NOMO-1 (cell line): ENCODE measurements around the gene ACP7.
"Not testable (repeated sequence)": the region's sequence is repeated elsewhere in the genome, so short reads cannot be mapped to it uniquely, and the experiment has no call there.

Experiments used
- DNase-seq, 2 experiments: peaks; one replicate each; lab custom pipeline; 2025; ENCODE audit not compliant: unreplicated experiment in 2 of 2; lab: John Stamatoyannopoulos, UW

The ACP7 gene, protein sequence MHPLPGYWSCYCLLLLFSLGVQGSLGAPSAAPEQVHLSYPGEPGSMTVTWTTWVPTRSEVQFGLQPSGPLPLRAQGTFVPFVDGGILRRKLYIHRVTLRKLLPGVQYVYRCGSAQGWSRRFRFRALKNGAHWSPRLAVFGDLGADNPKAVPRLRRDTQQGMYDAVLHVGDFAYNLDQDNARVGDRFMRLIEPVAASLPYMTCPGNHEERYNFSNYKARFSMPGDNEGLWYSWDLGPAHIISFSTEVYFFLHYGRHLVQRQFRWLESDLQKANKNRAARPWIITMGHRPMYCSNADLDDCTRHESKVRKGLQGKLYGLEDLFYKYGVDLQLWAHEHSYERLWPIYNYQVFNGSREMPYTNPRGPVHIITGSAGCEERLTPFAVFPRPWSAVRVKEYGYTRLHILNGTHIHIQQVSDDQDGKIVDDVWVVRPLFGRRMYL

GRCh38 chr19:39083983-39084731, at the start of gene ACP7:
Gene ACP7 (plus strand): TSS chr19:39084368. CDS start chr19:39085270, 902 bp downstream.
- DNase-seq: no peak

GRCh38 chr19:39036581-39036980, 47.6 kb upstream of the ACP7 start:
- DNase-seq: no peak

DNA sequence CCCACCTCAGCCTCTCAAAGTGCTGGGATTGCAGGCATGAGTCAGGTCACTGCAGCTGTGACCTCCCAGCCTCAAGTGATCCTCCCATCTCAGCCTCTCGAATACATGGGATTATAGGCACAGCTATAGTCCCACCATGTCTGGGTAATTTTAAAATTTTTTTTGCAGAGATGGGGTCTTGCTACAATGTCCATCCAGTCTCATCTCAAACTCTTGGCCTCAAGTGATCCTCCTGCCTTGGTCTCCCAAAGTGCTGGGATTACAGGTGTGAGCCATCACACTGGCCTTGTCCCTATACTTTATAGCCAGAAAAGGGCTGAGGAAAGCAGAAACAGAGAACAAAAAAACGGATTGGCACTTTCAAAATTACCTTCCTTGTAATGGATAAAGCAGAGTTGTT, 47.0 kb upstream of the ACP7 start:
- DNase-seq: no peak

- DNase-seq: peak; percentile 15 to 17
Observed at GRCh38 chr19:39038098-39038497, 46.1 kb upstream of the ACP7 start.

DNA sequence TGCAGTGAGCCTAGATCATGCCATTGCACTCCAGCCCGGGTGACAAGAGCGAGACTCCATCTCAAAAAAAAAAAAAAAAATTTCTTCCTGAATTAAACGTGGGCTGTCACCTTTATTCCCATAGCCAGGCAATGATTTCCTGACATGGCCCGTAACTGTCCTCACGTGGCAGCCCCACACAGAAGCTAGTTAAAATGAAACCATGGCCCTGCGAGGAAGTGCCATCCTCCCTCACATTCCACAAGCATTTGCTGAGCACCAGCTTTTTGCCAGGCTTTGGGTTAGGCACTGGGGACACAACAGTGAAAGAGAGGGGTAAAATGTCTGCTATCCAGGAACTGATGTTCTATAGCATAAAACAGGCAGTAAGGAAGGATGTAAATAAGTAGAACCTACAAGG, 38.7 kb upstream of the ACP7 start:
- no peak for DNase-seq

DNA sequence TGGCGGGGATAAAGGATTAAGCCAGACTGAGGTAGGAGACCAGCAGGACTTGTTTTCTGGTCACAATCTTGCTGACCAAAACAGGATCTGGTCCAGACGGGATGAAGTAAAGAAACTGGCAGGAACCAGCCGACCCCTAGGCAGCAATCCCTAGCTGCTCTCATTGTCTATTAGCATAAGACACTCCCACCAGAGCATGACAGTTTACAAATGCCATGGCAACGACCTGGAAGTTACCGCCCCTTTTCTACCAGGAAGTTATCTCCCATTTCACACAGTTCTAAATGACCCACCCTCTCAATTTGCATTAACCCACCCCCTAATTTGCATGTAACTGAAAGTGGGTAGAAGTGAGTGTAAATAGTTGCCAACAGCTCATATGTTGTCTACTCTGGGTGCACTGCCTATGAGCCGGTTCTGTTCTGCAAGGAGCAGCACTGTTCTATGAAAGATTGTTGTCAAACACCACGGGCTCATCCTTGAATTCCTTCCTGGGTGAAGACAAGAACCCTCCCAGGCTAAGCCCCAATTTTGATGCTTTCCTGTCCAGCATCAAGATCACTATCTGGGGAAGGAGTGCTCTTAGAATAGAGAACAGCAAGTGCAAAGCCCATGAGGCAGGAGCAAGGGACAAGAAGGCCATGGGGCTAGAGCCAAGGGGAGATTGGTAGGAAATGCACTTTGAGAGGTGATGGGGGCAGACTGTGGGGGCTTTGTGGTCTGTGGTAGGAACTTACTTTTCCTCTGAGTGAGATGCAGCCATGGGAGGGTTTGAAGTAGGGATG, 37.9 kb upstream of the ACP7 start:
- peak in 1 of 2 experiments; percentile 18 for DNase-seq

DNA sequence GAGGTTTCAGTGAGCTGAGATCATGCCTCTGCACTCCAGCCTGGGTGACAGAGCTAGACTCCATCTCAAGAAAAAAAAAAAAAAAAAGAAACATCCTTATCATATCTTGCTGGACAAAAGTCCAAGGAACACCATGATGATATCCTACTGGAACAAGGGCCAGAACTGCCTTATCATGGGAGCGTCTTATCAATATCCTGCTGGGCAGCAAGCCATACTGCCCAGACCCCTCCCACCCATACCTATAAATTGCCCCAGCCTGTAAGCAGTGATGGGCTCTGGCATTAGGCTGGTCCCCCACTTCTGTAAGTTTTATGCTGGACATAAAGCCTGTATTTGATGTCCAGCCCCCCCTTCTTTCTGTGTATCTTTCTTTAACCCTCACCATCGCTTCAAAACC, 37.1 kb upstream of the ACP7 start:
- no peak for DNase-seq

DNA sequence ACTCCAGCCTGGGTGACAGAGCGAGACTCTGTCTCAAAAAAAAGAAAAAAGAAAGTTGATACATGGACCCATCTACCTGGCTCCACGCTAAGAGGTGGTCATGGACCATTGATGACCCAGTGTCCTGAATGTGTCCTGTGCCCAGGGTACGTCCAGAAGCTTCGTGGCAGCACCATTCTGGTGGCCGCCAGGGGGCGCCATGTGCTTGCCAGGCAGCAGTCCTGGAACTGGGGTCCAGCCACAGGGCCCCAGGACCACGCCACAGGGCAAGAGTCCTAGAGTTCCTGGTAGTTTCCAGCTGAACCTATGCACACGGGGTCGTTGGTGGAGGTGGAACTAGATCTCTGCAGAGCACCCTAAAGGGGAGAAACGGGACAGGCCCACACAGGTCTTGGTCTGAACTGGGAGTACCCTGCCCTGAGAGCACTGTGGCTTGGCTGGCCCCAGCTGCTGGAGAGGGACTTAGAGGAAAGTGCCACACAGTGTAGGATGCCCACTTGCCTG, 31.9 kb upstream of the ACP7 start:
- DNase-seq: peak in 1 of 2 experiments; percentile 33

GRCh38 chr19:39052846-39053245, 31.3 kb upstream of the ACP7 start:
- DNase-seq: no peak

DNA sequence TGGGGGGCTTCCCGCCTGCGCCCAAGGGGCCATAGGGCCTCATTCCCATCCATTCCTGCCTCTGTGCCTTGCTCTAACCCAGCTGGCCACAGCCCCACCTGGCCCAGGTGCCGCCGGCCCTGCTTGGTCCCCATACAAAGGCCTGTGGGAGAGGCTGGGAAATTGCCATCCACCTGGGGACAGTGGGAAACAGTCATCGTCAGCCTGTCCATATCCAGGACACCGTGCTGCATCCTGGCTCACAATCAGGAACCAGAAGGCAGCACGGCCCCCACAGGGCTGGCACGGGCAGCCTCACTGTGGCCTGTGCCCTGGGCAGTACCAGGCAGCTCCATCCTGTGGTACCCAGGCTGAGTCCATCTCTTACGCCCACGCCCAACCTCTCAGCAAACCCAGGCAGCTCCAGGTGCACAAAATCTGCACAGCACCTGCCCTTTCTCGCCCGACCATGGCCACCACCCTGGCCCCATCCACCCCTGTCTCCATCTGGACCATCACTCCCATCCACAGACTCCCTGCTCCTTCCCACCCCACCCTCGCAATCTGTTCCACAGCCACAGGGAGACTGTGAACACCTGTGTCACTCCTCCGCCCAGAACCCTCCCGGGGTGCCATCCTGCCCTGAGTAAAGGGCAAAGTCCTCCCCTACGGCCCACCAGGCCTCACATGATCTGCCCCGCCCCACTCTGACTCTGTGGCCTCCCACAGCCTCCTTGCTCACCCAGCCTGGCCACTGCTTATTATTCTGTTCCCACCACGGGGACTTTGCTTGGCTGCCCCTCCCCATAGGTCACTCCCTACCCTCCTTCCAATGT, 30.7 kb upstream of the ACP7 start:
- no peak for DNase-seq

GRCh38 chr19:39054091-39054470, 30.1 kb upstream of the ACP7 start:
- no peak for DNase-seq

DNA sequence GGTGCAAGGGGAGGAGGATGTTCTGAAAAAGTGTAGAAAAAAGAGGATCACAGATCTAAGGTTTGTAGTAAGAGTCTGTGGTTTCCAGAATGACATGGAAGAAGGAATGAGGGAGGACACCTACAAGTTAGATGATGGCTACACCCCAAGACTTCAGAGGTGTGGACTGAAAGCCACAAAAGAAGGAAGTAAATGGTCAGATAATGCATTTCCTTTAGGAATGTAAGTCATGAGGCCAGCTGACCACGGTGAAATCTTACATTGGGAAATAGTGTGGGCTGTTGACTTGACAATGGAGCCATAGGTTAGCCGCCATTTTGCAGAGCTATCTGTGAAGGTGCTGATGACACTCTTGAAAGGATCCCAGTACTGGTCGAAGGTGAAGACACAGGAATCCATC, 26.6 kb upstream of the ACP7 start:
- DNase-seq: no peak

DNA sequence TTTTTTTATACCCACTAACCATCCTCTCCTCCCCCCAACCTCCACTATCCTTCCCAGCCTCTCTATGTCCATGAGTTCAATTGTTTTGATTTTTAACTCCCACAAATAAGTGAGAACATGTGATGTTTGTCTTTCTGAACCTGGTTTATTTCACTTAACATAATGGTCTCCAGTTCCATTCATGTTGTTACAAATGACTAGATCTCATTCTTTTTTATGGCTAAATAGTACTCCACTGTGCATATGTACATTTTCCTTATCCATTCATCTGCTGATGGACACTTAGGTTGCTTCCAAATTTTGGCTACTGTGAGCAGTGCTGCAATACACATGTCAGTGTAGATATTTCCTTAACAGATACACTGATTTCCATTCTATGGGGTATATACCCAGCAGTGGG, 24.9 kb upstream of the ACP7 start:
- no peak for DNase-seq

- DNase-seq: no peak
Observed at GRCh38 chr19:39060171-39060570, 24.0 kb upstream of the ACP7 start.

DNA sequence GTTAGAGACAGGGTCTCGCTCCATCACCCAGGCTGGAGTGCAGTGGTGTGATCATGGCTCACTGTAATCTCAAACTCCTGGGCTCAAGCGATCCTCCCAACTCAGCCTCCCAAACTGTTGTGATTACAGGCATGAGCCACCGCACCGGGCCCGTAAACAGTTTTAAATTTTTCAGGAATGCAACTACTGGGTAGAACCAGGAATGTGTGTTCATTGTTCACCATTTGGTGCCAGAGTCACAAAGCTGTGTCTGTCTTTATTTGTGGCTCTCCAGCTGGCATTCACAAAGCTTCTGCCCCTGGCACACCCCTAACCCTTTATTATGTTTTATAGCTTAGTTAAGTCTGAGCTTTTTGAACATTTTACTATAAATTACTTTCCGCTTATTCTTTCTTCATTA, 19.8 kb upstream of the ACP7 start:
- DNase-seq: no peak

GRCh38 chr19:39065928-39066327, 18.2 kb upstream of the ACP7 start:
- DNase-seq: no peak

- no peak for DNase-seq
Observed at GRCh38 chr19:39067104-39067503, 17.1 kb upstream of the ACP7 start.

GRCh38 chr19:39068259-39068658, 15.9 kb upstream of the ACP7 start:
- not testable (repeated sequence) for DNase-seq

DNA sequence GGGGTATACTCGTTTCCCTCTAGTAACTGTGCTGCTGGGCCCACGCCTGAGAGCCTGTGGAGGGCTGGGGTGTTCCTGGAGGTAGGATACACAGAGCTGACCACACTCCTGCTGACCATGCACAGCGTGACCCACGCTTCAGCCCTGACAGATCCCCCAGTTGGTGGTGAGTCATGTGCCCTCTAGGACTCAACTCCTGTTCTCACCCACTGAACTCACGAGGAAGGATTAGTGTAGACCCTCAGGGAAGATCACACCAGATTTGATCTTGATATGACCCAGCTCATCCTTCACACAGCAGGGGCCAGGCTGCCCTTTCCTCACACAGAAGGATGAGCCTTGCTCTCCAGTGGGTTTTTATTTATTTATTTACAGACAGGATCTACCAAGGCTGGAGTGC, 13.3 kb upstream of the ACP7 start:
- no peak for DNase-seq

DNA sequence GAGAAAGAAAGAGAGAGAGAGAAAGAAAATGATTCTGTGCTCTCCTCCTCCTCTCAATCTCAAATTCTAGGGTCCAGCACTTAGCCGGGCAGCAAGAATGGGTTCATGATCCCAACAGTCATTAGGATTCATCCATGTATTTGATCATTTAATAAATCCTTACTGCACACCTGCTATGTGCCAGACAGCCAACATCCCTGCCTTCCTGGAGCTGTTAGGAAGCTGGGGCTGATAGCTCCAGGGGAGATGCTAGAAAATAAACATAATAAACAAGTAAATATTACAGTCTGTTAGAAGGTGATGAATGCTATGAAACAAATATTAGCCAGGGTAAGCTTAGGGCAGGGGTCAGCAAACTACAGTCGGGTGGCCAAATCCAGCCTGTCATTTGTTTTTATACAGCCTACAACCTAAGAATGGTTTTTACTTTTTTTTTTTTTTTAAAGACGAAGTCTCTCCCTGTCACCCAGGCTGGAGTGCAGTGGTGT, 9.9 kb upstream of the ACP7 start:
- no peak for DNase-seq
